ENCODE results near the gene PPFIA4. TPM values are rescaled to one million over a fixed set of nuclear protein-coding genes. Genes with fewer than 3 reads are reported as not detected.
A peak's percentile ranks its signal among the peaks of the same experiment; 100 is the strongest.

PPFIA4 gene
- total and polyA plus RNA-seq, 7 donors: 8.3 to 99.8 (median 29.1) TPM

- H3K27me3 ChIP-seq (ENCODE audit: insufficient read depth in 3 of 3, low read length in 2 of 3): no peaks in the 10 kb centered on the region
- ATAC-seq: no peak
- peak overlapping the region; percentile 99 for H3K4me3 ChIP-seq
- intact Hi-C loops (cut with DNase I): loop anchor here in 1 of 2 donors (2.0 to 5.0 kb wide), 2 partner anchors 40 to 86 kb away; partner anchors contain the start of gene ADORA1
- peaks cover 21% of the 10 kb centered on the region for H3K4me1 ChIP-seq
- 64 to 70% (median 65%) methylated on average over 11 of the region's 11 CpGs for WGBS, 3 donors
- no peak for DNase-seq
- H3K36me3 ChIP-seq (ENCODE audit: insufficient read depth in 1 of 2, low read depth in 1 of 2): peaks cover 0 to 18% of the 10 kb centered on the region in 2 donors
- TF ChIP-seq CTCF (IDR thresholded peaks at IDR 0.05): no peak
- H3K9me3 ChIP-seq: no peaks in the 10 kb centered on the region
- H3K27ac ChIP-seq: peak overlapping the region; percentile 97
These were observed 60.9 kb downstream of the PPFIA4 start for GRCh38 chr1:203086992-203087763.

- H3K4me3 ChIP-seq: no peak overlapping the region
- TF ChIP-seq CTCF (IDR thresholded peaks at IDR 0.05): no peak
- intact Hi-C loops (cut with DNase I): loop anchor here in 1 of 2 donors (5.0 kb wide), 1 partner anchor 39 kb away; the partner anchor contains the start of gene ADORA1
- H3K36me3 ChIP-seq (ENCODE audit: insufficient read depth in 1 of 2, low read depth in 1 of 2): peaks cover 0 to 13% of the 10 kb centered on the region in 2 donors
- no peak overlapping the region for H3K27ac ChIP-seq
- H3K27me3 ChIP-seq (ENCODE audit: insufficient read depth in 3 of 3, low read length in 2 of 3): no peaks in the 10 kb centered on the region
- DNase-seq (no peak), ATAC-seq (no peak)
- H3K4me1 ChIP-seq: peaks cover 14% of the 10 kb centered on the region
- H3K9me3 ChIP-seq: no peaks in the 10 kb centered on the region
- 93 to 97% (median 96%) methylated on average over 3 of the region's 3 CpGs for WGBS, 3 donors
These were observed 62.1 kb downstream of the PPFIA4 start for GRCh38 chr1:203088441-203088840.

GRCh38 chr1:203089001-203089650 lies 62.8 kb downstream of the PPFIA4 start:
- no peaks in the 10 kb centered on the region for H3K27me3 ChIP-seq (ENCODE audit: insufficient read depth in 3 of 3, low read length in 2 of 3)
- H3K9me3 ChIP-seq: no peaks in the 10 kb centered on the region
- no peak for TF ChIP-seq CTCF (IDR thresholded peaks at IDR 0.05)
- H3K4me1 ChIP-seq: peaks cover 14% of the 10 kb centered on the region
- ATAC-seq (no peak), DNase-seq (no peak)
- no peak overlapping the region for H3K27ac ChIP-seq
- intact Hi-C loops (cut with DNase I): loop anchor here in 1 of 2 donors (5.0 kb wide), 1 partner anchor 38 kb away; the partner anchor contains the start of gene ADORA1
- H3K36me3 ChIP-seq (ENCODE audit: insufficient read depth in 1 of 2, low read depth in 1 of 2): peaks cover 0 to 8% of the 10 kb centered on the region in 2 donors
- H3K4me3 ChIP-seq: no peak overlapping the region
- 66 to 78% (median 76%) methylated on average over 7 of the region's 7 CpGs for WGBS, 3 donors

DNA sequence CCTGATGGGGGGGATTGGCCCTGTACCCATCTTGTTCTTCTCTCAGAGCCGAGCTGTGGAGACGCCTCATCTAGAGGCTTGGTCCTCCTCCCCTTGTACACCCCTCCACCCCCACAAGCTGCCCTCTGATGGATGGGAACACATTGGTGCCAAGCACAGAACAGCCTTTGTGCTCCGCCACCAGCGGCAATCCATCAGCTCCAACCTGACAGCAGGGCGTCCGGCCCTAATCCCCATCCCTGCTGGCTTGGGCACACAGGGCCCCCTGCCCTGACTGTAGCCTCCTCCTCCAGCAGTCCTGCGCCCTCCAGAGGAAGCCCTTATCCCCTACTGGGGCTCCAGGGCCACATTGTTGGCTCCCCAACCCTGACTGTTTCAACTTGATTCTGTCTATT lies 63.4 kb downstream of the PPFIA4 start:
- intact Hi-C loops (cut with DNase I): loop anchor here in 1 of 2 donors (5.0 kb wide), 1 partner anchor 38 kb away; the partner anchor contains the start of gene ADORA1
- peaks cover 14% of the 10 kb centered on the region for H3K4me1 ChIP-seq

More for the DNA sequence above, 63.4 kb downstream of the PPFIA4 start:
- H3K9me3 ChIP-seq: no peaks in the 10 kb centered on the region
- H3K4me3 ChIP-seq: no peak overlapping the region
- H3K36me3 ChIP-seq (ENCODE audit: insufficient read depth in 1 of 2, low read depth in 1 of 2): peaks cover 0 to 3% of the 10 kb centered on the region in 2 donors
- H3K27me3 ChIP-seq (ENCODE audit: insufficient read depth in 3 of 3, low read length in 2 of 3): no peaks in the 10 kb centered on the region
- H3K27ac ChIP-seq: no peak overlapping the region
- 58 to 88% (median 65%) methylated on average over 7 of the region's 7 CpGs for WGBS, 3 donors
- TF ChIP-seq CTCF (IDR thresholded peaks at IDR 0.05): no peak
- DNase-seq: no peak
- no peak for ATAC-seq
